HG02938 (cell line): ENCODE results near the gene FMN1.
A peak's percentile ranks its signal among the peaks of the same experiment; 100 is the strongest.

Experiments
- ATAC-seq: cut with Tn5 transposase; IDR thresholded peaks from one replicate; pipeline ENCODE4 v1.9.1; 2021; ENCODE audit warnings: mild to moderate bottlenecking, moderate library complexity; ENCODE audit not compliant: unreplicated experiment

FMN1 gene

DNA sequence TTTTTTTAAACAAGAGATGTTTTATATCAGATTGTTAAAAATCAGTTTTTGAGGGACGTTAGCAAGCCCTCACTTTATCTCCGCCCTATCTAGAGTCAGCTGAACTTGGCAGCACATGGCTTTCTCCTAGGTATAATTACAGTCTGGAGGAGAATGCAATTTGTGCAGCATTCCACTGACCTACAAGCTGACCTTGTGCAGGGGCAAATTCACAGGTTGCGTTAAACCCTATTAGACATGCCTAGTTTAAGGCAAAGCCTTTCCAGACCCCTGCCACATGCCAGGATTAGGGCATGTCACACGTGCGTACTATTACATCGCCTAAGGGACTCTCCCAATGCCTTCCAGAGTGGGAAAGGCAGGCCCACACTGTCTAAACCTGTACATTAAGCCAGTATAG is 252.7 kb downstream of the FMN1 start:
- ATAC-seq: no peak

DNA sequence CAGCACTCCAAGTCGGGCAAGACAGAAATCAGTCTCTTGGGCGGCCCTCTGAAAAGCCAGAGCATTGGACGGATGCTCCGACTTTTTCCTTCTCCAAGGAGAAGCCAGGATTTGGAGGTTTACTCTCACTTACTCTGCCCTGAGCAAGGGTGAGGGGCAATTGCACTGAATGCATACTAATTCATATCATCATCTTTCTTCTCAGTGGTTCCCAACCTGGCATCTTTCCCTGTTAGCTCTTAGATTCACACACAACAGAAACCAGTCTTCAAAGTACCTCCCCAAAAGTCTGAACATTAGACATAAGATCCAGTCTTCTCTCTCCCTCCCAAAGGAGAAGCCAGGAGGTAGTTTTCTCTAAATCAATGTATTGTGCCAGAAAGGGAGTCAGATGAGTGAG is 257.5 kb downstream of the FMN1 start:
- ATAC-seq: no peak

DNA sequence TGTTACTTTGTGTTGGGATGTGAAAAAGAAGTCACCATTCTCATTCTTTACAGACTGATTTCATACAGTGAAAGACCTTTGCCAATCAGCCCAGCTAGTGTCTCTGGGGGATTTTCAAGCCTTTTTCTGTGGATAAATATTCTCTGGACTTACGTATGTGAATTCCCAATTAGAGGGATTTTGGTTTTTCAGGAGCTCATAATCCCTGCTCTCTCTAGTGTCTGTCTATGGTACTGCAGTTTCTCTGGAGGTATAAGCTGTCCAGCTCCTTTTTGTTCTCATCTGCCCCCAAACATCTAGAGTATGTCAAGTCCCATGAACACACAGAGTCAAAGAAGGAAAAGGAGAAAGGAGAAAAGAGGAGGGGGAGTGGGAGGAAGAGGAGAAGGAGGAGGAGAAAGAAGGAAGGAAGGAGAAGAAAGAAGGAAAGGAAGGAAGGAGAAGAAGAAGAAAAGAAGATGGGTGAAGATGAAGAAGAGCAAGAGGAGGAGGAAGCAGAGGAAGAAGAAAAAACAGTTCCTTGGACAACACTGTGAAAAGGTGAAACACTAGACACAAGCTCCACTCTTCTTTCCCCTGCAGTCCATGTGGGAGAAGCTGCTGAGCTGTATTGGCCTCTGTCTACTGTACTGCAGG is 258.1 kb downstream of the FMN1 start:
- no peak for ATAC-seq

DNA sequence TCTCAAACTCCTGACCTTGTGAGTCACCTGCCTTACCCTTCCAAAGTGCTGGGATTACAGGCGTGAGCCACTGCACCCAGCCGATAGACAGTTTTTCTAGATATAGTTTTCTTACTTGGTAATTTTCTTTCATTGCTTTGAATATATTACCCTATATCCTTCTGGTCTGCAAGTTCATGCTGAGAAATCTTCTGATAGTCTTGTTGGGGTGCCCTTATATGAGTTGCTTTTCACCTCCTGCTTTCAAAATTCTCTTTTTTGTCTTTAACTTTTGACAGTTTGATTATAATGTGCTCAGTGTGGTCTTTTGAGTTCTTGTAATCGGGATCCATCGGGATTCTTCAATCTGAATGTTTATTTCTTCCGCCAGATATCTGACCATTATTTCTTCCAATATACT is 259.4 kb downstream of the FMN1 start:
- ATAC-seq: no peak

DNA sequence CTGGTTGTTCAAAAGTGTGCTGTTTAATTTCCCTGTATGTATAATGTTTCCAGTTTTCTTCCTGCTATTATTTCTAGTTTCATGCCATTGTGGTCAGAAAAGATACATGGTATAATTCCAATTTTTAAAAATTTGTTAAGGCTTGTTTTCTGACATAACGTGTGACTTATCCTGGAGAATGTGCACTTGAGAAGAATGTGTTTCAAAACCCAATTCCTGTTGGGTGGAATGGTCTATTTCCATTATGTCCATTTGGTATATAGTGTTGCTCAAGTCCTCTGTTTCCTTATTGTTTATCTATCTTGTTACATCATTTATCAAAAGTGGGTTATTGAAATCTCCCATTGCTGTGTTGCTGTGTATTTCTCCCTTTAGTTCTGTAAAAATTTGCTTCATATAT is 261.3 kb downstream of the FMN1 start:
- no peak for ATAC-seq

DNA sequence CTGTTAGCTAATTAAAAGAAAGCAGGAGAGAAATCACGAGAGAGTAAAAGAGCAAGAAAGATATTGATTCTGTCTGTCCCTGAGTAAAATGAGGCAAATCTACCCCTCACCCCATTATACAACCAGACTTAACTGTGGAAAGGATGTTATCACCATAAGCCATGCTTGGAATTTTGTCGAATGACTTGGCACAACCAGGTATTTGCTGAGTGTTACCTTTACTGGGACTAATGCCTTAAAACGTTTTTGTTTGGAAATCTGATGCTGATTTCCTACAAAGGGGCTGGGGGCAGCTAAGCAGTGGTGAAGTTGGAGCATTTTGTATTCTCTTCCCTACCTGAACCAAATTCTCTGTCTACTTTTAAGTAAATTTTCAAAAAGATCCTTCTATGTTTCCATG is 265.6 kb downstream of the FMN1 start:
- no peak for ATAC-seq

DNA sequence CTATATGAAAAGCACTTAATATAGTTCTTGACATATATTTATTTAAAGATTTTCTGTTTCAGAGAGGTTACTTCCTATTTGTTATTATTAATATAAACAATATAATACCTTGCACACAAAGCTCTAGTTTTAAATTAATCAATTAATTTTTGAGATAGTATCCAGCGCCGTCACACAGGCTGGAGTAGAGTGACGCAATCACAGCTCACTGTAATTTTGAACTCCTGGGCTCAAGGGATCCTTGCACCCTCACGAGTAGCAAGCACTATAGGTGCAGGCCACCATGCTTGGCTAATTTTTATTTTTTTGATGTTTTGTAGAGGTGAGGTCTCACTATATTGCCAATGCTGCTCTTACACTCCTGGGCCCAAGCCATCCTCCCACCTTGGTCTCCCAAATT is 267.4 kb downstream of the FMN1 start:
- ATAC-seq: no peak

DNA sequence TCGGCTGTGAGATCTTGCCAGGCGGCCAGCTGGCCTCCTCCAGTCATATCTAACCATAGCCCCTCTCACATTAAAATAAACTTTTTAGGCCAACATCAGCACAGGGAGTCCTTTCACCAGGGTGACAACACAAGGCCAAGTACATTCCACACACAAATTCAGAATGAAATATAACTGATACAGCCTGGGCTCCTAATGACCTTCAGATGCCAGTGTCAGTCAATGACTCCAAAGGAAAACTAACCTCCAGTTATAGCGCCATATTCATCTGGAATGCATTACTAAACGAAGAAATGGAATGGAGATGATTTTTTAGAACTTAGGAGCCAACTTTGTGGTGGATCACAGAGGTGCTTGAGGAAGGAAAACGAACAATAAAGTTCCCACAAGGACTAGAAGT is 271.3 kb downstream of the FMN1 start:
- ATAC-seq: no peak

DNA sequence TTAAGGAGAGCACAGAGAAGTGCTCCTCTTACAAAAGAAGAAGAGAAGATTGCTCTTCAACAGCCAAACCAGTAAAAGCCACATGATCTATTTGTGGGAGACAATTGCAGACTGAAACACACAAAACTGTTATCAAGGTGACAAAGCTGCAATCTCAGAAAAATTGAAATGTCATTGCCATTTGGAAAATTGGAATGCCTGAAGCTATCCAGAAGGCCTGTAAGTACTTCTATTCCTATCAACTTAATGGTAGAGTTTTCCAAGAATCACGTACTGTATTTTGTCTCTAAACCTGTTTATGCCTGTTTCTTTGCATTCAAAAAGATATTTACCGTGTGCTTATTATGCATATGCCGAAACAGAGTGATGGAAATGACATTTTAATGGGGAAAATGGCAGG is 272.0 kb downstream of the FMN1 start:
- ATAC-seq: no peak

DNA sequence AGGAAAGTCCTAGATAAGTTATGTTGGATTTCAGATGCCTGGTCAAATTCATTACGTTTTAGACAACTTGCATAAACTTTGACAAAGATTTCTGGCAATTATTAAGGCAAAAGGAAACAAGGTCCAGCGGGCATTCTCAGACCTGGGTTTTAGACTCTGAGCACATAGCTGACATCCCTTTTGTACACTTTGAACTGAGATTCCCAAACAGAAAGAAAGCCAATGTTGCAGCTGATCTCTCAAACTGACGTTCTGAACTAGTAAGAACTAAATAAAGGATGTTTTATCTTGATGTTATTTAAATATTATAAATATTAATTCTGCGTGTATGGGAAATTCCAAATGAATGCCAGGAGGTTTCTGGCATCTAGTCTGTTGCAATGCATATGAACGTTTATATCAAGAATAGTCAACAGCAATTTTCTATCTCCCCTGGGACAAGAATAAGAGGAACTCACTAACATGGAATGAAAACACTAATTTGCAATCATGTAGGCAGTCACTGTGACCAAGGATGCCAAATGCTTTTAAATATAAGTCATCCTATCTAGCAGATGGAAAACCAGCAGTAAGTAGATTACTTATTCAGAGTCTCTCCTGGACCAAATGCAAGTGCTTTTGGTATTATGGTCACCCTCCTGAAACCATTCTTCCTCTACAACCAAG is 274.6 kb downstream of the FMN1 start:
- ATAC-seq: no peak

DNA sequence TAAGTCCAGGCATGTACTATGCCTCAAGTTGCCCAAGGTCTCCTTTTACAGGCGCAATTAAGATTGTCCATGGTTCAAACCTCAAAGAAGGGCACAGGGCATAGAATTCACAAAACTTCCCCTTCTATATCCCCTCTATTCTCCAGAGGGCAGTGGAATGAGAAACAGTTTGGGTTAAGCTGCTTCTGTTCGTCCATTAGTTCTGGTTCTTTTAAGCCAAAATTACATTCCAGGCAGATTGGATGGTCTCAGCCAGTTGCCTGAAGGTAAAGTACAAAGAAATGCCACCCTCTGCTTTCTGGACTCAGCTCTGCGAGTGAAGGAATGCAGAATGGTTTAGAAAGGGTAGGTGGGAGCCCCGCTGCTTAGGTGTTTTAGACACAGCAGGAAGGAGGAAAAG is 276.0 kb downstream of the FMN1 start:
- ATAC-seq: no peak

DNA sequence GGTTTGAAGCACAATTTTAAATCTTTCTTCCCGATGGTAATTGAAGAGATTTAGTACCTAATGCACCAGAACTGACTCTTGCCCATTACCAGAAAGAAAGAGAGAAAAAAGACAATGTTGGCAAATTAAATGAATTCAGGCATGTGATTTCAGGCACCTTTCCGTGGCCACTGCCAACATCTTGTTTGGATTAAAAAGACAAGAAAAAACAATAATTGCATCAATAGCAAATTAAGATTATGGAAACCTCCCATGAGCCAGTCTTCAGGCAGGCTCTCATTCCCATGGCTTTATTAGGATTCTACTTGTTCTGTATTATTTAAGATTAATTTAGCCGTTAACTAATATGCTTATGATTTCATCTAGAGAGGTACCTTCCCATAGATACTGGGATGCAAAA is 283.7 kb downstream of the FMN1 start:
- no peak for ATAC-seq

DNA sequence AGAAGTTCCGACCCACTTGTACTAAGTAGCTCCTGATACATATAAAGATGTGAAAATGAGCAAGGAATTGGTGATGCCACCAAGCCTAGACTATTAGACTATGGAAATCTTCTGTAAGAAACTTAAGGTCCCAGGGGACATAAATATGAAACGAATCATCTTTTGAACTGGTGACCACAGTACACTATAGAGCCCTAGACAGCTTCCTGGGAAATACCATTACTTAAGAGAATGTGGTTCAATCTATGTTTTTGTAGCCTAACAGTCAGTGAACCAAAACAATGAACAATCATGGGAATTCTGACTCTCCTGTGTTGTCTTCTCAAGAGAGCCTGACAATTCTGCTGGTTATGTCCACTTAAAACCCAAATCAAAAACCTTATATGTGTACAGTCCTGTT is 285.1 kb downstream of the FMN1 start:
- ATAC-seq: no peak

DNA sequence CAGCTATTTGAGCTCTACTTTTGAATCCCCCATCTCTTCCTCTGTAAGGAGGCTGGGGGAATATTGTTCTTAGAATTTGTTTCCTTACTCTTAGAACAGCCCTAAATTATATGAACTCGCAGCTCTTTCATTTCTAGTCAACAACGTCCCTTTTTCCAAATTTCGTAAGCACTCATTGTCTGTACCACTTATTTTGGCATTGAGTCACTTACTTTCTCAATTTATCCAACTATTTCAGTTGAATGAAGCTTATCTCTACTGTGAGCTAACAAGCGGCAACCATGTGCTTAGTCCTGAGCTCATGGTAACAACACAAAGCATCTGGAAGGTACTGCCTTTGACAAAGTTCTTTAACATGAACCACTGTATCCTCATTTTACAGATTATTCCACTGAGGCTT is 285.6 kb downstream of the FMN1 start:
- no peak for ATAC-seq

DNA sequence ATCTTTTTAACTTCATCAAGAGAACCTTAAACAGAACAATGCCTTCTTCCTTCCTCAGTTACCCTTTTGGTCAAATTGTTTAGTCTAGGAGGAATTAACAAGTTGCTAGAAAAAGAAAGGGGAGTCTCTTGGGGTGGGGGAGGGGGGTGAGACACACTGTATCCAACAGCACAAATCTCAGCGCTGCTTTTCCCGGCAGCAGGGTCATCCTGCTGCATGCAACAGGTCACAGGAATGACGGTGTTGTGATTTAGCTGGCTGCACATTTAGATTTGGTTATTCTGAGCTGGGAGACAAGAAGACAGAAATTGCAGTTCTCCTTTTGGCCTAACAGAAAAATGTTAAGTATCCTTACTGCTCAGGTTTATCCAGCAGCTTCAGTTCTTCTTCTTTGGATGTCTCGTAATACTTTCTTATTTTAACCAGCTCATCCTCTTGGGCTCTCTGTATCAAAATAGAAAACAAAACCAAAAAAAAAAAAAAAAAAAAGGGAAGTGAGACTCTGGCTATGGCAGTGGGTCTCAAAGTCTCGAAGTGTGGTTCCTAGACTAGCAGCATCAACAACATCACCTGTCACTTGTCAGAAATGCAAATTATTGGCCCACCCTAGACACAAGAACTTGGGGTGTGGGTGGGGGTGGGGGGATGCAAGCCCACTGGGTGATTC is 286.2 kb downstream of the FMN1 start:
- ATAC-seq: peak; percentile 94

DNA sequence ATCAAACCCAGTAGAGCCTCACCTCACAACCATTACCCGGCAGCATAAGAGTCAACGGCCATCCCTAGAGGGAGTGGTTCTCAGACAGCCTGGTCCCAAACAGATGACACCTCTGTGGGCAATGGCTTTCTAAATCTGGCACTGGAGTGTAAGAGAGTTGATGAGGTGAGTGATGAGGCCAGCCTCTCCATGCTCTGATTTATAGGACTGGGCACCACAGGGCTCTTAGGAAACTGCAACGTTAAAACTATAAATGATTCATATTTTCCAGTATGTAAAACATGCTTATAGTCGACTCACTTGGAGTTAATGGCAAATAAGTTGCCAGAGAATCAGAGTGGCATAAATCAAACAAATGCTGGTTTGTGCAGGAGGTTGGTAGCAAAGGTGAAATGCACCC is 289.0 kb downstream of the FMN1 start:
- no peak for ATAC-seq

DNA sequence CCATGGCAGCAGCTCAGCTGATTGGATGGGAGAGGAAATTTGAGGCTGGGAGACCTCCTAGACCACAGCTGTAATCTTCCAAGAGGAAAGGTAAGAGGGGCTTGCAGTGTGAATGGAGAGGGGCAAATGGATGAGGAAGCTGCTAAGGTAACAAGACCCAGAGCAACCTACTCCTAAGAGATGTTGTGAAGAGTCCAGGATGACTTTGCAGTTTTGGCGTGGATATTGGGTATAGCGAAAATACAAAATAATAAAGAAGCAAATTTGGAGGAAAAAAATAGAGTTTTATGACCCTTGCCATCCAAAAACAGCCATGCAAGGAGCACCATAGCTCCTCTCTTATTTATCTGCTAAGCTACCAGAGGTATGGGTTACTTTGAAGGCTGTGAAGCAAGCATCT is 290.1 kb downstream of the FMN1 start:
- no peak for ATAC-seq

DNA sequence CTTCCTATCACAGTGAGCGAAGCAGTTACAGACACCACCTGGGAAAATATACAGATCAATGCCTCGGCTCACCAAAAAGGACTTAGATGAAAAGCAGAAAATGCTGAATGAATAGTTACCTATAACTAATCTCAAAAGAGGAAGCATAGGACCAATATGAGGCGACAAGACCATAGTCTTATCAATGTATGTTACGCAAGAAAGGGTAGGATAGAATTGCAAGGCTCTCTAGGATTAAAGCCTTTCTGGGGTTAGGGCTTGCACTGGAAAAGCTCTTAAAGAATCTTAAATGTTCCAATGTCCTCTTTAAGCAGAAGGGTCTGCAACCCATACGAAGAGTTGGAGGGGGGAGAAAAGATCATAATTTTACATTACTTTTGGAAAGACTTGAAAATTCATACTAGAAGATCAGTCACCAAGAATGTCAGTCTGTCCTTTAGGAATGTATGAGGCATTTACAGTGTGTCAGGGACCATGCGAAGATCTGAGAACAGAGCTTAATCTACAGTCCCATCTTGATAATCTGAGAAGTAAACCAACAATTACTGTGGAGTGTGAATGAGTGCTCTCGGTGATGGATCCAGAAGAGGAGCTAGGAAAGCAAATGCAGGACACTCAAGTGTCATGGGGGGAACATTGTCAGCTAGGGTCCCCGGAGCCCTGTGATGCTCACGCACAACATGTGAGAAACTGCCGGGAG is 290.8 kb downstream of the FMN1 start:
- no peak for ATAC-seq

DNA sequence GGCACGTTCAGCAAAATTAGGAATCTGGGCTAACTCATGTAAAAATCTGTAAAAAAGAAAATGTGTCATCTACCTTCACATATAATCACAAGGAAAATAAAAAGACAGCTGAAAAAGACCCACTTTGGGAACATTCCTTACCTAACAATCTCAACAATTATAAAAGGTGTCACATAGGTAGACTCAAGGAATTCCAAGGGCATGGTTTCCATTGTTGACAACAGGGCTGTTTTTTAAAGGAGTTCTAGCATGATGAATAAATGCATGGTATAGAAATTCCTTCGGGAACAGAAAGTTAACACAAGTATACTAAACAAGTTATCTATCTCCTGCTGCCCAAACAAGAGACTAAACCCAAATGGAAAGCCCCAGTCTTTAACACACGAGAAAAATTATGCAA is 292.5 kb downstream of the FMN1 start:
- no peak for ATAC-seq

DNA sequence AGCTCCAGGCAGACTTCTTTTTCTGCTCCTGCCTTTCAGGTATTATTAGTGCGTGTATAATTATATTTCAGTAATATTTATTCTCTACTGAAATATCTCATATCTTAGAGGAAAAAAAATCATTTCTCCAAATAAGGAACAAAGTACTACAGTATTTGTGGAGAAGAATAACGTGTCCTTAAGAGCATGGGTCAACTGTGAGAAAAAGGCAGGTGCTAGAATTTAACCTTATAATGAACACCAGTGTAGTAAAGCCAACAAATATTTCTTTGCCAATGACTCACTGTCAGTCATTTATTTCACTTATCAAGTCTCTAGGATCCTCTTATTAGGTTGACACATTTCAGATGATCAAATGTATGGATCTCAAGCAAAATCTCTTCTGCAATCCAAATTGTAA is 293.3 kb downstream of the FMN1 start:
- no peak for ATAC-seq

DNA sequence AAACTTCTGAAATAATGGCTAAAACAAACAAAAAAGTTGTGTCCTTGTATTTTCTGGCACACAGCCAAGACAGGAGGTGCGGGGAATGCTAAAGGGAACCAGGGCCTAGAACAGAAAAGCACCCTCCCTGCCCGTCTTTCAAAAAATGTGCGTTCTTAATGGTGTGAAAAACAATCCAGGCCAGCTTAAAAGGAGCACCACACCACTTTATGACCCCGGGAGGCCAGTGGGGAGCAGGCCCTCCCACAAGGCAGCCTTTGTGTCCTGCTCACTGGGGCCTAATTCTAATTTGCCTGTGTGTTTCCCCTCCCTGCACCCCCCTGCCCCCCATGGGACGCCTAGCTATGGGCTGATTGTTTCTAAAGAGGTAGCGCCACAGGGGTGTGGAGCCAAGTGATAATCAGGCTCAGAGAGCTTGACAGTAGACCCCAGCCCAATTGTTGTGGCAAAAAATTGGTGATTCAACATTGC is 295.4 kb downstream of the FMN1 start:
- ATAC-seq: no peak

DNA sequence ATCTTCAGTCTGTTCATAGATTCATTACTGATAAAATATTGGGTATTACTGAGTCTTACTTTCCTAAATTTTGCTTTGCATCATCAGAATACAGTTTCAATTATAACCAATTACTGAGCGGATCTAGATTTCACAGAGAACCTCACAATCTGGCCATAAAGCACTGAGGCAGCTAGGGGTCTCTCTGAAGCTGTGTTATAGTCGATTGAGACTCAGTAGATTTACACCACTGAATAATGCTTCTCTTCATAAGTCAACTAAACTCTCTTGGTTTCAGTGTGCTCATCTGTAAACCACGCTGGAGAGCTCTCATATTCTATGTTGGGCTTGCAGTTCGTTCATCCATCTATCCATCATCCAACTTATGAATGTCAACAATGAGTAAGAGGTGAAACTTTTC is 296.1 kb downstream of the FMN1 start:
- no peak for ATAC-seq
